Keratinocyte (primary cell): ENCODE results near the gene TBC1D14. TPM values are rescaled to one million over a fixed set of nuclear protein-coding genes. Genes with fewer than 3 reads are reported as not detected.

Source experiments
- DNase-seq: peaks from one replicate; pipeline ENCODE4 v3.0.0-alpha.2; 2011; ENCODE audit warnings: low read depth, missing footprints, low spot score
- FAIRE-seq: peaks from 2 replicates; lab custom pipeline; 2011; peaks lifted over from hg19 to GRCh38; lab: Jason Lieb, UNC
- H2AFZ ChIP-seq: 2 replicates; pipeline ENCODE4 v1.6.0; 2012; ENCODE audit warnings: low read length, control low read depth, inconsistent platforms; ENCODE audit not compliant: control insufficient read depth
- H3K27ac ChIP-seq: 2 replicates; pipeline ENCODE4 v1.5.1; 2011; ENCODE audit warnings: low read length; ENCODE audit not compliant: control insufficient read depth, insufficient read depth
- H3K27me3 ChIP-seq: 3 replicates; pipeline ENCODE4 v1.6.0; 2011; ENCODE audit warnings: low read length; ENCODE audit not compliant: control insufficient read depth, insufficient read depth; ENCODE audit errors: extremely low read depth
- H3K36me3 ChIP-seq, 2 experiments: 2 replicates in 1 of 2; 3 replicates in 1 of 2; pipeline ENCODE4 v1.5.1; 2011; ENCODE audit warnings: low read length in 2 of 2, mild to moderate bottlenecking in 1 of 2; ENCODE audit not compliant: control insufficient read depth in 2 of 2, insufficient read depth in 2 of 2; ENCODE audit errors: extremely low read depth in 1 of 2
- H3K4me1 ChIP-seq: 3 replicates; pipeline ENCODE4 v1.5.1; 2011; ENCODE audit warnings: low read length; ENCODE audit not compliant: control insufficient read depth, insufficient read depth; ENCODE audit errors: extremely low read depth
- H3K4me2 ChIP-seq: 3 replicates; pipeline ENCODE4 v1.6.0; 2011; ENCODE audit warnings: low read depth, low read length; ENCODE audit not compliant: control insufficient read depth, insufficient read depth; ENCODE audit errors: extremely low read depth
- H3K4me3 ChIP-seq, 3 experiments: fragments of 200-600 bp in 1 of 3; sonication (generic) in 1 of 3; 2 replicates in 2 of 3; 3 replicates in 1 of 3; pipeline ENCODE4 v1.5.1; 2011 to 2016; ENCODE audit warnings: low read length in 3 of 3, mild to moderate bottlenecking in 3 of 3, control low read depth in 2 of 3, inconsistent platforms in 1 of 3, low read depth in 1 of 3, mixed read lengths in 1 of 3, mixed run types in 1 of 3, moderate library complexity in 1 of 3; ENCODE audit not compliant: control insufficient read depth in 2 of 3, insufficient read depth in 2 of 3; ENCODE audit errors: extremely low read depth in 1 of 3
- H3K79me2 ChIP-seq: 2 replicates; pipeline ENCODE4 v1.6.0; 2012; ENCODE audit warnings: low read length; ENCODE audit not compliant: control insufficient read depth, insufficient read depth
- H3K9ac ChIP-seq: 3 replicates; pipeline ENCODE4 v1.6.0; 2011; ENCODE audit warnings: low read length; ENCODE audit not compliant: control insufficient read depth, insufficient read depth; ENCODE audit errors: extremely low read depth
- H3K9me1 ChIP-seq: 3 replicates; pipeline ENCODE4 v1.6.0; 2011; ENCODE audit warnings: low read length; ENCODE audit not compliant: control insufficient read depth, insufficient read depth; ENCODE audit errors: extremely low read depth
- H3K9me3 ChIP-seq: 2 replicates; pipeline ENCODE4 v1.5.1; 2012; ENCODE audit warnings: low read depth, low read length; ENCODE audit not compliant: control insufficient read depth
- H4K20me1 ChIP-seq: 3 replicates; pipeline ENCODE4 v1.6.0; 2011; ENCODE audit warnings: low read length; ENCODE audit not compliant: control insufficient read depth, insufficient read depth; ENCODE audit errors: extremely low read depth
- EZH2 ChIP-seq: IDR thresholded peaks from one replicate; pipeline ENCODE4 v1.6.1; 2012; ENCODE audit warnings: inconsistent platforms, mild to moderate bottlenecking, low read length, moderate library complexity
- dilution Hi-C: fragments of 300-500 bp; cut with MboI; formaldehyde crosslinking; loops from one replicate; pipeline ENCODE4 v1.7.0; 2020; ENCODE audit warnings: low sequenced_read_pairs; ENCODE audit not compliant: extremely low pct_ligation_motif_present
- polyA plus RNA-seq, 5 experiments: library from polyadenylated mRNA; depleted of rRNA in 3 of 5; stranded (reverse) in 3 of 5; stranded (forward) in 1 of 5; unstranded in 1 of 5; fragments of >200 nt; gene quantifications; 1 replicate in 1 of 5; 2 replicates in 3 of 5; 3 replicates in 1 of 5; pipeline versions ENCODE4 v1.2.1 to v1.2.3, GENCODE V29; 2011 to 2012; ENCODE audit warnings: missing spikeins in 2 of 5, low read depth in 1 of 5, low replicate concordance in 1 of 5
- TF ChIP-seq, protein P1 (sequence below), 3 experiments: IDR thresholded peaks in 1 of 3; conservative IDR thresholded peaks in 1 of 3; optimal IDR thresholded peaks in 1 of 3; 2 replicates in 2 of 3; 3 replicates in 1 of 3; pipeline versions ENCODE3 to v1.5.1; 2011; ENCODE audit warnings: low read length in 3 of 3, mild to moderate bottlenecking in 3 of 3, moderate library complexity in 2 of 3, control low read depth in 1 of 3, inconsistent platforms in 1 of 3; ENCODE audit not compliant: insufficient read depth in 2 of 3; ENCODE audit errors: extremely low read depth in 1 of 3

Gene TBC1D14
- polyA plus RNA-seq, 1 donor (not counting 4 experiments of a cell fraction or from before 2014, with no cell fraction given), result 55.1 TPM

DNA sequence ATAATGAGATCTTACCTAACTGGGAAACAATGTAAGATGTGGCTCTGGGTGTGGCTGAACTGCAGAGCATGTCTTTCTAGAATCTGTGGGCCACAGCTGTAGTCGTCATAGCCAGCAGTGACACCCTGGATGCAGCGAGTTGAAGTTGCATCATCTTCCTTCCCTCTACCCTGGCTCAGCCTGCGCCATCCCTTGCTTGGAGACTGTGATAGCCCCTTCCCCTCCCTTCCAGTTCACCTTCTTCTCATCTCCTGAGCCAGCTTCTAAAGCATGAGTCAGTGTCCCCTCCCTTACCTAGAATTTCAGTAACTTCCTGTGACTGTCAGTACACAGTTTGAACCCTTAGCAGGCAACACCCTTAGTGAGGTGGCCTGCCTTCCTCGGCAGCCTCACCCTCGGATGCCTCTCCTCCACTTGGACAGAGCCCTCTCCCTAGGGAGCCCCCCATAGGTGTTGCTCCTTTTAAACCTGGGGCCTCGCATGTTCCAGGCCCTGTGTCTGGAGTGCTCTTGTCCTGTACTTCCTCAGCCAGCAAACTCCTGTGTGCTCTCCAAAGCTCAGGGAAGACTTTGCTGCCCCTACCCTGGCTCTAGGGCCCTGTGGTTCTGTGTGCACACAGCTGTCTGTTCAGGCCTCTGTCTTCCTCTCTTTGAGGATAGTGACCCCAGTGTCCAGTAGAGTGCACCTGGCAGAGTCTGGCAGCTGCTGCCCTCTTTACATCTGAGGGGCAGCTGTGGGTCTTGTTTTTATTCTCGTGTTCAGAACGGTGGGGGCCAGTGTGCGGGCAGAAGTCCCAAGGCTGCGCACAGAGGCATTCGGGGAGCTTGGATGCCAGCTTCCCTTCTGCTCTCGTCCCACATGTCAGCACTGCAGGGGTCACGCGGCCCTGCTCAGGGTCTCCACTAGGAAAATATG is 89.8 kb downstream of the TBC1D14 start:
- TF ChIP-seq, protein P1, sequence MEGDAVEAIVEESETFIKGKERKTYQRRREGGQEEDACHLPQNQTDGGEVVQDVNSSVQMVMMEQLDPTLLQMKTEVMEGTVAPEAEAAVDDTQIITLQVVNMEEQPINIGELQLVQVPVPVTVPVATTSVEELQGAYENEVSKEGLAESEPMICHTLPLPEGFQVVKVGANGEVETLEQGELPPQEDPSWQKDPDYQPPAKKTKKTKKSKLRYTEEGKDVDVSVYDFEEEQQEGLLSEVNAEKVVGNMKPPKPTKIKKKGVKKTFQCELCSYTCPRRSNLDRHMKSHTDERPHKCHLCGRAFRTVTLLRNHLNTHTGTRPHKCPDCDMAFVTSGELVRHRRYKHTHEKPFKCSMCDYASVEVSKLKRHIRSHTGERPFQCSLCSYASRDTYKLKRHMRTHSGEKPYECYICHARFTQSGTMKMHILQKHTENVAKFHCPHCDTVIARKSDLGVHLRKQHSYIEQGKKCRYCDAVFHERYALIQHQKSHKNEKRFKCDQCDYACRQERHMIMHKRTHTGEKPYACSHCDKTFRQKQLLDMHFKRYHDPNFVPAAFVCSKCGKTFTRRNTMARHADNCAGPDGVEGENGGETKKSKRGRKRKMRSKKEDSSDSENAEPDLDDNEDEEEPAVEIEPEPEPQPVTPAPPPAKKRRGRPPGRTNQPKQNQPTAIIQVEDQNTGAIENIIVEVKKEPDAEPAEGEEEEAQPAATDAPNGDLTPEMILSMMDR (optimal IDR thresholded peaks at IDR 0.05 in 1 of 3, IDR thresholded peaks at IDR 0.05 in 1 of 3, conservative IDR thresholded peaks at IDR 0.05 in 1 of 3; ENCODE audit: extremely low read depth in 1 of 3, insufficient read depth in 2 of 3, low read length in 3 of 3), result no peak
- TF ChIP-seq EZH2, result no peak
- H3K27ac ChIP-seq, result peak overlapping the region; percentile 79
- H3K4me3 ChIP-seq, result no peak overlapping the region
- H3K79me2 ChIP-seq, result peaks cover 8% of the 10 kb centered on the region
- no peaks in the 10 kb centered on the region for H3K9me3 ChIP-seq
- no peaks in the 10 kb centered on the region for H3K9me1 ChIP-seq
- peak overlapping the region; percentile 43 for H2AFZ ChIP-seq
- dilution Hi-C loops, result no loop called here
- no peaks in the 10 kb centered on the region for H4K20me1 ChIP-seq
- H3K9ac ChIP-seq, result peak overlapping the region; percentile 60
- H3K4me2 ChIP-seq, result peak overlapping the region; percentile 49
- DNase-seq, result peak; percentile 68
- FAIRE-seq, result peak; percentile 96
- H3K36me3 ChIP-seq, result peaks cover 28 to 61% of the 10 kb centered on the region in 2 experiments
- peaks cover 32% of the 10 kb centered on the region for H3K4me1 ChIP-seq
- no peaks in the 10 kb centered on the region for H3K27me3 ChIP-seq

DNA sequence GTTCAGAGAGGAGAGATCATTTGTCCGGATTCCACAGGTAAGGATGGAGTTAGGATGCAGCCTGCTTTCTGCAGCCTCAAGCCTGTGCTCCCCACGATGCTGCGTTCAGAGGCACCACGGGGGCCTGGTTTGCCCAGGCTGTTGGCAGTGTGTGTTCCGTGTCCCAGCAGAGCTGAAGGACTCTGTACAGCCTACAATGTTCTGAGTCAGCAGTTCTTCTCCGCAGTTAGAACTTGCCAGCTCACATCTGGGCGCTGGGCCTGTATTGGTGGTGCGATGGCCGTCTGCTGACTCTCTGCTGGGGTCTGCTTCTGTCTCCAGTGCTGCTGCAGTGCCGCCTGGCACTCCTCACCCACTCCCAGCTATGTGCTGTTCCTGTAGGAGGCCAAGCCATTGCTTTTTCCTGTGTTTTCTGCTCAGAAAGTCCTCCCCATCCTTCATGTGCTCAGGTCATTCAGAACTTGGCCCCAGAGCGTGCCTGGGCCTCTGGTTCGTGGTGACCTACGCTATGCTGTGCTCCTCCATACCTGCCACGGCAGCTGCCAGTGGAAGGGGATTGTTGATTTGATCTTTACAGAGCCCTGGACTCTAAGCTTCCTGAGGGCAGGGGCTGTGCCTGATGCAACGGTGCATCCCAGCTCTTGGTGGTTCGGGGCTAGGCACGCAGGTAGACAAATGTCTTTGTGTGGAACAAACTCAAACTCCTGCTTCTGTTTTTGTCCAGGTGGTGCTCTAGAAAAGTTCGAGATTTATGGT is 91.0 kb downstream of the TBC1D14 start:
- Histone ChIP-seq H2AFZ (no peak overlapping the region), H3K4me2 (no peak overlapping the region), H3K27me3 (no peaks in the 10 kb centered on the region), H3K36me3 (peaks cover 27 to 67% of the 10 kb centered on the region in 2 experiments), H3K79me2 (peaks cover 9% of the 10 kb centered on the region), H3K27ac (no peak overlapping the region), H4K20me1 (no peaks in the 10 kb centered on the region), H3K4me3 (no peak overlapping the region), H3K4me1 (peaks cover 33% of the 10 kb centered on the region), H3K9me1 (no peaks in the 10 kb centered on the region), H3K9me3 (no peaks in the 10 kb centered on the region), H3K9ac (no peak overlapping the region)
- no peak for TF ChIP-seq EZH2
- TF ChIP-seq, protein P1 (optimal IDR thresholded peaks at IDR 0.05 in 1 of 3, IDR thresholded peaks at IDR 0.05 in 1 of 3, conservative IDR thresholded peaks at IDR 0.05 in 1 of 3; ENCODE audit: extremely low read depth in 1 of 3, insufficient read depth in 2 of 3, low read length in 3 of 3), result no peak
- dilution Hi-C loops, result no loop called here
- DNase-seq (no peak), FAIRE-seq (no peak)
